H1 (cell line): ENCODE data around the gene PABPC1L. TPM values are rescaled to one million over a fixed set of nuclear protein-coding genes. Genes with fewer than 3 reads are reported as not detected.

Experiments
- CTCF ChIA-PET: fragments of 300-600 bp; sonication (Branson Sonifier 250); formaldehyde crosslinking; loops from one replicate; lab custom pipeline; 2021; ENCODE audit not compliant: partially characterized antibody; lab: Charles Lee
- POLR2A ChIA-PET: fragments of 300-600 bp; sonication (Branson Sonifier 250); formaldehyde crosslinking; loops from one replicate; lab custom pipeline; 2021; ENCODE audit warnings: inconsistent platforms; ENCODE audit not compliant: partially characterized antibody; lab: Charles Lee
- DNase-seq, 2 experiments: peaks; one replicate each; pipeline versions ENCODE4 v3.0.0 to v3.0.0-alpha.2; 2010 to 2022; ENCODE audit warnings: low spot score in 2 of 2, low read depth in 1 of 2, mixed read lengths in 1 of 2
- FAIRE-seq: peaks from 2 replicates; lab custom pipeline; 2011; peaks lifted over from hg19 to GRCh38; lab: Jason Lieb, UNC
- H2AFZ ChIP-seq: 2 replicates; pipeline ENCODE4 v1.8.1; 2012; ENCODE audit warnings: low read length, inconsistent platforms
- H2AK5ac ChIP-seq: 2 replicates; pipeline ENCODE4 v1.6.1; 2013; ENCODE audit warnings: low read depth, low read length
- H2BK120ac ChIP-seq: replicated peaks from 2 replicates; pipeline ENCODE3; 2013; ENCODE audit warnings: low read depth, low read length, inconsistent platforms
- H2BK12ac ChIP-seq: 2 replicates; pipeline ENCODE4 v1.6.1; 2013; ENCODE audit warnings: low read depth, low read length
- H2BK15ac ChIP-seq: 2 replicates; pipeline ENCODE4 v1.6.1; 2013; ENCODE audit warnings: low read length
- H2BK20ac ChIP-seq: 2 replicates; pipeline ENCODE4 v1.6.1; 2013; ENCODE audit warnings: low read length
- H2BK5ac ChIP-seq: 2 replicates; pipeline ENCODE4 v1.6.1; 2013; ENCODE audit warnings: low read depth, low read length
- H3K14ac ChIP-seq: 2 replicates; pipeline ENCODE4 v1.6.1; 2013; ENCODE audit warnings: inconsistent platforms; ENCODE audit not compliant: insufficient read length
- H3K18ac ChIP-seq: 2 replicates; pipeline ENCODE4 v1.6.1; 2013; ENCODE audit warnings: low read length; ENCODE audit errors: extremely low read depth
- H3K23ac ChIP-seq: 2 replicates; pipeline ENCODE4 v1.6.1; 2013; ENCODE audit warnings: inconsistent platforms; ENCODE audit not compliant: insufficient read length
- H3K23me2 ChIP-seq: 2 replicates; pipeline ENCODE4 v1.6.1; 2013; ENCODE audit warnings: low read depth, low read length
- H3K27ac ChIP-seq: 2 replicates; pipeline ENCODE4 v1.6.1; 2011; ENCODE audit warnings: low read depth, low read length, inconsistent platforms
- H3K27me3 ChIP-seq, 4 experiments: replicated peaks in 1 of 4; 1 replicate in 1 of 4; 2 replicates in 3 of 4; pipeline versions ENCODE4 v1.6.1 to v1.8.1; 2011 to 2013; ENCODE audit warnings: low read length in 3 of 4, mild to moderate bottlenecking in 3 of 4, inconsistent platforms in 2 of 4, mixed read lengths in 2 of 4, moderate library complexity in 1 of 4; ENCODE audit not compliant: control insufficient read depth in 3 of 4, insufficient read depth in 3 of 4; ENCODE audit errors: extremely low read depth in 1 of 4
- H3K36me3 ChIP-seq, 4 experiments: 2 replicates each; pipeline versions ENCODE4 v1.6.1 to v1.8.1; 2011 to 2013; ENCODE audit warnings: mild to moderate bottlenecking in 4 of 4, low read length in 3 of 4, moderate library complexity in 2 of 4, control low read depth in 1 of 4, inconsistent platforms in 1 of 4; ENCODE audit not compliant: insufficient read depth in 4 of 4, control insufficient read depth in 2 of 4
- H3K4ac ChIP-seq: replicated peaks from 2 replicates; pipeline ENCODE3; 2013; ENCODE audit warnings: low read length, low read depth, mixed read lengths, inconsistent platforms; ENCODE audit not compliant: insufficient read length
- H3K4me1 ChIP-seq, 4 experiments: replicated peaks in 1 of 4; 1 replicate in 1 of 4; 2 replicates in 3 of 4; pipeline versions ENCODE4 v1.6.1 to v1.8.1; 2011 to 2013; ENCODE audit warnings: low read length in 3 of 4, inconsistent platforms in 2 of 4, mixed read lengths in 1 of 4; ENCODE audit not compliant: insufficient read depth in 4 of 4, control insufficient read depth in 3 of 4
- H3K4me2 ChIP-seq, 2 experiments: 2 replicates each; pipeline versions ENCODE4 v1.6.1 to v1.8.1; 2011 to 2013; ENCODE audit warnings: low read depth in 2 of 2, low read length in 2 of 2, control low read depth in 1 of 2, inconsistent platforms in 1 of 2, mild to moderate bottlenecking in 1 of 2; ENCODE audit not compliant: insufficient read depth in 1 of 2
- H3K4me3 ChIP-seq, 4 experiments: fragments of 200-600, 300-600 bp in 1 of 4; sonication (generic), shearing (Covaris generic), sonication (Bioruptor Twin) in 1 of 4; 2 replicates each; pipeline versions ENCODE4 v1.5.1 to v1.8.1; 2011 to 2016; ENCODE audit warnings: low read length in 4 of 4, low read depth in 3 of 4, control low read depth in 2 of 4, inconsistent platforms in 2 of 4, mild to moderate bottlenecking in 2 of 4, mixed read lengths in 1 of 4, moderate library complexity in 1 of 4; ENCODE audit not compliant: insufficient read depth in 2 of 4; ENCODE audit errors: extremely low read depth in 1 of 4
- H3K56ac ChIP-seq: replicated peaks from 2 replicates; pipeline ENCODE3; 2013; ENCODE audit warnings: low read depth, mild to moderate bottlenecking, mixed read lengths, low read length, inconsistent platforms; ENCODE audit not compliant: insufficient read length
- H3K79me1 ChIP-seq: 2 replicates; pipeline ENCODE4 v1.6.1; 2013; ENCODE audit warnings: low read depth, low read length, control low read depth
- H3K79me2 ChIP-seq, 2 experiments: 2 replicates each; pipeline versions ENCODE4 v1.6.1 to v1.8.1; 2012 to 2013; ENCODE audit warnings: low read length in 2 of 2, mild to moderate bottlenecking in 2 of 2, inconsistent platforms in 1 of 2; ENCODE audit not compliant: insufficient read depth in 2 of 2, control insufficient read depth in 1 of 2
- H3K9ac ChIP-seq, 4 experiments: replicated peaks in 1 of 4; 1 replicate in 1 of 4; 2 replicates in 3 of 4; pipeline versions ENCODE4 v1.6.1 to v1.8.1; 2011 to 2013; ENCODE audit warnings: low read depth in 3 of 4, low read length in 3 of 4, control low read depth in 2 of 4, mild to moderate bottlenecking in 2 of 4, moderate library complexity in 2 of 4, inconsistent platforms in 1 of 4; ENCODE audit errors: extremely low read depth in 1 of 4
- H3K9me3 ChIP-seq, 2 experiments: 2 replicates each; pipeline versions ENCODE4 v1.6.1 to v1.8.1; 2012 to 2013; ENCODE audit warnings: mild to moderate bottlenecking in 2 of 2, moderate library complexity in 2 of 2, control low read depth in 1 of 2, inconsistent platforms in 1 of 2, low read depth in 1 of 2, low read length in 1 of 2, mixed read lengths in 1 of 2; ENCODE audit not compliant: insufficient read depth in 2 of 2
- H4K20me1 ChIP-seq, 2 experiments: replicated peaks in 1 of 2; 2 replicates each; pipeline versions ENCODE3 to v1.8.1; 2011 to 2013; ENCODE audit warnings: inconsistent platforms in 2 of 2, low read length in 2 of 2, mild to moderate bottlenecking in 1 of 2; ENCODE audit not compliant: insufficient read depth in 2 of 2, control insufficient read depth in 1 of 2
- H4K5ac ChIP-seq: 2 replicates; pipeline ENCODE4 v1.6.1; 2013; ENCODE audit warnings: low read length, low read depth, mixed read lengths, inconsistent platforms; ENCODE audit not compliant: insufficient read length
- H4K8ac ChIP-seq: 2 replicates; pipeline ENCODE4 v1.8.0; 2013; ENCODE audit warnings: mild to moderate bottlenecking, moderate library complexity, low read length, inconsistent platforms; ENCODE audit not compliant: insufficient read depth; ENCODE audit errors: extremely low read depth
- H4K91ac ChIP-seq: replicated peaks from 2 replicates; pipeline ENCODE3; 2013; ENCODE audit warnings: low read length, mixed read lengths, inconsistent platforms; ENCODE audit not compliant: insufficient read length
- BRCA1 ChIP-seq: IDR thresholded peaks from 2 replicates; pipeline ENCODE4 v1.6.1; 2012; ENCODE audit warnings: low read depth, low read length, improper control_type of control experiment
- POLR2A ChIP-seq, 2 experiments: IDR thresholded peaks; 1 replicate in 1 of 2; 2 replicates in 1 of 2; pipeline ENCODE4 v1.6.1; 2011; ENCODE audit warnings: low read depth in 2 of 2, low read length in 2 of 2, mild to moderate bottlenecking in 2 of 2; ENCODE audit errors: control extremely low read depth in 1 of 2
- POU5F1 ChIP-seq: IDR thresholded peaks from 2 replicates; pipeline ENCODE4 v1.6.1; 2011; ENCODE audit warnings: low read depth, mild to moderate bottlenecking, low read length, moderate library complexity
- RBBP5 ChIP-seq: IDR thresholded peaks from 2 replicates; pipeline ENCODE4 v1.7.1; 2012; ENCODE audit warnings: low read depth, mild to moderate bottlenecking, inconsistent platforms, low read length, moderate library complexity, borderline replicate concordance
- SIN3A ChIP-seq, 2 experiments: IDR thresholded peaks in 1 of 2; conservative IDR thresholded peaks in 1 of 2; 2 replicates each; pipeline ENCODE4 v1.6.1; 2011 to 2012; ENCODE audit warnings: low read length in 2 of 2, improper control_type of control experiment in 1 of 2, low read depth in 1 of 2, mild to moderate bottlenecking in 1 of 2
- TAF7 ChIP-seq: optimal IDR thresholded peaks from 2 replicates; pipeline ENCODE3; 2011; ENCODE audit warnings: low read depth, mild to moderate bottlenecking, inconsistent platforms, low read length, moderate library complexity, borderline replicate concordance
- TCF12 ChIP-seq: IDR thresholded peaks from 2 replicates; pipeline ENCODE4 v1.6.1; 2011; ENCODE audit warnings: low read depth, mild to moderate bottlenecking, low read length
- WGBS, 2 experiments: shearing (Covaris generic) in 1 of 2; methylation state at CpG; one replicate each; pipeline versions ENCODE4 v1.1.6 to v1.1.7; 2013 to 2015; ENCODE audit warnings: low lambda C conversion rate in 2 of 2, mixed read lengths in 2 of 2, inconsistent platforms in 1 of 2, low coverage in 1 of 2, missing lambda C conversion rate in 1 of 2; ENCODE audit not compliant: insufficient replicate concordance in 2 of 2, insufficient coverage in 1 of 2, insufficient read length in 1 of 2; ENCODE audit errors: extremely low coverage in 1 of 2, missing lambda C conversion rate in 1 of 2; 5-methylcytosine and 5-hydroxymethylcytosine counted together
- polyA plus RNA-seq, 7 experiments: library from polyadenylated mRNA; depleted of rRNA in 3 of 7; stranded (reverse) in 5 of 7; unstranded in 2 of 7; fragments of >200 nt in 5 of 7; fragments of 200-250 nt in 2 of 7; gene quantifications; 1 replicate in 5 of 7; 2 replicates in 1 of 7; 4 replicates in 1 of 7; pipeline versions ENCODE4 v1.2.1 to v1.2.3, GENCODE V29; 2011 to 2013; ENCODE audit warnings: missing spikeins in 2 of 7, mixed read lengths in 2 of 7
- total RNA-seq: library from RNA; stranded (reverse); fragmentation: NEBNext Ultra II Directional; extraction: Animal tissue kit (Norgen Biotek cat#: 25700); gene quantifications from 2 replicates; pipeline ENCODE4 v1.2.1, GENCODE V29; 2021
- TF ChIP-seq, protein P1 (sequence below): IDR thresholded peaks from 2 replicates; pipeline ENCODE4 v1.6.1; 2011; ENCODE audit warnings: low read depth, mild to moderate bottlenecking, low read length; ENCODE audit not compliant: insufficient read depth

The PABPC1L gene
- total and polyA plus RNA-seq, 2 of the 8 experiments (the other 6 are each of a cell fraction or from before 2014, with no cell fraction given), result 61.1 to 108 TPM

DNA sequence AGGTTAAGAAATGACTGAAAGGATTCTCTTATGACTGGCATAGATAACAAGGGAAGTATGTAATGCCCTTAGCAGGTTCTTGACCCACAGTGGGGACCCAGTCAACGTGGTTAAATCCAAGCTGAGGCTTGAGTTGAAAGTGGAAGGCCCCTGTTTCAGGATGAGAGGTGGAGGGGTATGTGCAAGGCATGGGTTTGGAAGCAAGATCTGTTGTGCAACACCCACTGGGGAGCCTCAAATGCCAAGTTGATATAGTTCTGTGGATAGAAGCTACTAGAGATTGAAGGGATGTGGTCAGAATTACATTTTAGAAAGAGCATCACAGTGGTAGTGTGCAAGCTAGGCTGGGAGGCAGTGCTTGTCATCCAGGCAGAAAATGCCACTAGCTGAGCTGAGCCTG, 5.1 kb downstream of the PABPC1L start:
- H4K5ac ChIP-seq, result no peak overlapping the region
- no peak overlapping the region for H3K4me2 ChIP-seq
- no peak overlapping the region for H4K91ac ChIP-seq
- no peak overlapping the region for H3K4me3 ChIP-seq
- H3K4me1 ChIP-seq, result no peaks in the 10 kb centered on the region; a peak in 1 of 7 replicates
- H3K9me3 ChIP-seq, result no peaks in the 10 kb centered on the region
- TF ChIP-seq RBBP5, result no peak
- TF ChIP-seq TAF7, result no peak
- no peak for TF ChIP-seq POLR2A (IDR thresholded peaks at IDR 0.05; ENCODE audit: control extremely low read depth in 1 of 2, low read depth in 2 of 2, low read length in 2 of 2)
- TF ChIP-seq, protein P1, sequence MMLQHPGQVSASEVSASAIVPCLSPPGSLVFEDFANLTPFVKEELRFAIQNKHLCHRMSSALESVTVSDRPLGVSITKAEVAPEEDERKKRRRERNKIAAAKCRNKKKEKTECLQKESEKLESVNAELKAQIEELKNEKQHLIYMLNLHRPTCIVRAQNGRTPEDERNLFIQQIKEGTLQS, result no peak
- no peak for TF ChIP-seq BRCA1
- TF ChIP-seq SIN3A (conservative IDR thresholded peaks at IDR 0.05 in 1 of 2, IDR thresholded peaks at IDR 0.05 in 1 of 2; ENCODE audit: low read depth in 1 of 2, low read length in 2 of 2), result no peak
- TF ChIP-seq TCF12, result no peak
- TF ChIP-seq POU5F1, result no peak
- no peak overlapping the region for H3K23ac ChIP-seq
- H2BK12ac ChIP-seq, result no peak overlapping the region
- no peak overlapping the region for H2BK120ac ChIP-seq
- H2BK20ac ChIP-seq, result no peak overlapping the region
- H3K14ac ChIP-seq, result no peak overlapping the region
- no peak overlapping the region for H3K56ac ChIP-seq
- no peak overlapping the region for H3K18ac ChIP-seq
- ChIA-PET CTCF (no interaction called here), POLR2A (interaction anchor here (0.6 to 2.1 kb wide), 3 partner anchors 9 to 254 kb away, joined by 3 to 4 read pairs (median 3); no protein-coding TSS in a partner anchor)
- peaks cover 14 to 55% (median 34%) of the 10 kb centered on the region in 4 experiments for H3K36me3 ChIP-seq
- DNase-seq, result no peak
- no peak overlapping the region for H2BK15ac ChIP-seq
- H4K20me1 ChIP-seq, result peaks cover 2 to 4% of the 10 kb centered on the region in 2 experiments
- H2BK5ac ChIP-seq, result no peak overlapping the region
- H2AK5ac ChIP-seq, result no peak overlapping the region
- peaks cover 2% of the 10 kb centered on the region; the same call in 1 of the 2 replicates for H3K23me2 ChIP-seq
- no peak overlapping the region for H3K4ac ChIP-seq
- H3K9ac ChIP-seq, result no peak overlapping the region
- no peak overlapping the region for H3K27ac ChIP-seq
- H4K8ac ChIP-seq, result no peak overlapping the region
- H3K27me3 ChIP-seq, result no peaks in the 10 kb centered on the region
- H2AFZ ChIP-seq, result no peak overlapping the region
- 87% methylated on average over 1 of the region's 1 CpG; no CpG with 5 or more reads in 1 of the 2 experiments for WGBS, 2 experiments
- FAIRE-seq, result no peak
- peaks cover 0 to 18% of the 10 kb centered on the region in 2 experiments; a peak in 1 of 4 replicates for H3K79me2 ChIP-seq
- peaks cover 4% of the 10 kb centered on the region for H3K79me1 ChIP-seq
